Brain microvascular endothelial cell (primary cell): ENCODE measurements around the gene PXDN.

ENCODE experiments used
- DNase-seq: peaks from one replicate; pipeline ENCODE4 v3.0.0-alpha.2; 2020
- H3K27ac ChIP-seq: fragments of 250-450 bp; sonication (Bioruptor Pico); 2 replicates; pipeline ENCODE4 v1.5.1; 2020; ENCODE audit warnings: mild to moderate bottlenecking, moderate library complexity
- H3K27me3 ChIP-seq: fragments of 250-450 bp; sonication (Bioruptor Pico); replicated peaks from 2 replicates; pipeline ENCODE4 v1.5.1; 2020; ENCODE audit warnings: mild to moderate bottlenecking
- H3K36me3 ChIP-seq: fragments of 250-450 bp; sonication (Bioruptor Pico); replicated peaks from 2 replicates; pipeline ENCODE4 v1.5.1; 2020; ENCODE audit warnings: mild to moderate bottlenecking
- H3K4me3 ChIP-seq: 2 replicates; pipeline ENCODE4 v1.5.1; 2011; ENCODE audit warnings: low read depth, mild to moderate bottlenecking, control low read depth, low read length, moderate library complexity
- CTCF ChIP-seq: IDR thresholded peaks from 2 replicates; pipeline ENCODE4 v1.5.1; 2011; ENCODE audit warnings: low read depth, mild to moderate bottlenecking, moderate library complexity, low read length, control low read depth, inconsistent platforms; ENCODE audit errors: missing control alignments
- in situ Hi-C: cut with HindIII; loops from 2 replicates; pipeline ENCODE4 v1.10.0; 2017; ENCODE audit warnings: low sequenced_read_pairs, low pct_ligation_motif_present

Gene PXDN

GRCh38 chr2:1590596-1591460, 153.5 kb downstream of the PXDN start:
- no peaks in the 10 kb centered on the region for H3K27me3 ChIP-seq

GRCh38 chr2:1588978-1589621, 155.2 kb downstream of the PXDN start:
- TF ChIP-seq CTCF: peak; percentile 44

More at GRCh38 chr2:1590596-1591460, 153.5 kb downstream of the PXDN start:
- no peak overlapping the region for H3K4me3 ChIP-seq
- no peaks in the 10 kb centered on the region for H3K36me3 ChIP-seq
- in situ Hi-C loops: loop anchor here (25.0 kb wide), 1 partner anchor 146 kb away; the partner anchor contains the start of gene PXDN
- TF ChIP-seq CTCF: peak; percentile 22
- no peak overlapping the region for H3K27ac ChIP-seq
- no peak for DNase-seq

GRCh38 chr2:1588051-1588977, 156.0 kb downstream of the PXDN start:
- Histone ChIP-seq H3K27me3 (no peaks in the 10 kb centered on the region), H3K4me3 (no peak overlapping the region), H3K27ac (no peak overlapping the region), H3K36me3 (no peaks in the 10 kb centered on the region)
- TF ChIP-seq CTCF: no peak
- DNase-seq: no peak
- in situ Hi-C loops: loop anchor here (25.0 kb wide), 1 partner anchor 149 kb away; the partner anchor contains the start of gene PXDN

More at GRCh38 chr2:1588978-1589621, 155.2 kb downstream of the PXDN start:
- peak; percentile 56 for DNase-seq
- Histone ChIP-seq H3K36me3 (no peaks in the 10 kb centered on the region), H3K4me3 (no peak overlapping the region), H3K27me3 (no peaks in the 10 kb centered on the region), H3K27ac (no peak overlapping the region)
- in situ Hi-C loops: loop anchor here (25.0 kb wide), 1 partner anchor 148 kb away; the partner anchor contains the start of gene PXDN

GRCh38 chr2:1586923-1587840, 157.1 kb downstream of the PXDN start:
- TF ChIP-seq CTCF: no peak
- no peak overlapping the region for H3K27ac ChIP-seq
- no peak overlapping the region for H3K4me3 ChIP-seq
- DNase-seq: no peak
- in situ Hi-C loops: loop anchor here (25.0 kb wide), 1 partner anchor 150 kb away; the partner anchor contains the start of gene PXDN
- no peaks in the 10 kb centered on the region for H3K36me3 ChIP-seq
- no peaks in the 10 kb centered on the region for H3K27me3 ChIP-seq
